Stimulated activated naive CD8-positive, alpha-beta T cell treated with anti-CD3 and anti-CD28 coated beads, Interleukin-15, Interleukin-2, amounts not matched to agents 100 U/mL and 50 U/mL, for 24 hours (primary cell): ENCODE results near the gene GPR89B.
"Not testable (repeated sequence)": the region's sequence is repeated elsewhere in the genome, so short reads cannot be mapped to it uniquely, and the experiment has no call there.

Experiments
- ATAC-seq: fragments of 150-1000 bp; cut with Tn5 transposase; one replicate; pipeline ENCODE4 v1.10.0; 2021
- DNase-seq: peaks from one replicate; pipeline ENCODE4 v3.0.0; 2021

The GPR89B gene

DNA sequence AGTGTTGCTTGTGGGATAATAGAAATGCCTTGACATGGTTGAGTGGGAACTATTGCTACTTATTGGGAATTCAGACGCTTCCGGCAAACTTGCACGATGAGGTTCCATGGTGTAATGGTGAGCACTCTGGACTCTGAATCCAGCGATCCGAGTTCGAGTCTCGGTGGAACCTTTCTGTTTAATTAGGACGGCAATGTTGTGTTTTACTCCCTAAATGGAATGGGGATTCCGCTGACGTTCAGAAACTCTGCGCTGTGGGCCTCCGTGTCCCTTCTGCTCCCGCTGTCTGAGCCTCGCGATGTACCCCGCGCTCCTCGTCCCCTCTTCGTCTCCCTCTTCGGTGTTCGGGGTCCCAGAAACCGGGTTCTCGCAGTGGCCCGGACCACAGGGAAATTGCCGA is 104.5 kb downstream of the GPR89B start:
- not testable (repeated sequence) for DNase-seq
- peak; percentile 80 for ATAC-seq

- ATAC-seq, DNase-seq: not testable (repeated sequence)
These were observed 104.9 kb downstream of the GPR89B start for GRCh38 chr1:148033147-148033546.

GRCh38 chr1:148037850-148038461 is 109.7 kb downstream of the GPR89B start:
- ATAC-seq: peak; percentile 3
- DNase-seq: not testable (repeated sequence)

- ATAC-seq (peak; percentile 94), DNase-seq (peak; percentile 70)
These were observed 110.5 kb downstream of the GPR89B start for GRCh38 chr1:148038462-148039333.
